ENCODE results near the gene CD101. TPM values are rescaled to one million over a fixed set of nuclear protein-coding genes. Genes with fewer than 3 reads are reported as not detected.

The CD101 gene
- total and polyA plus RNA-seq, 2 experiments from 2014 or later = 1.2 to 1.3 TPM

GRCh38 chr1:117026361-117026760 lies 24.8 kb downstream of the CD101 start:
- no peak overlapping the region for H3K4me3 ChIP-seq
- no peaks in the 10 kb centered on the region for H3K27me3 Mint-ChIP-seq (ENCODE audit: insufficient read depth, low read depth, poor library complexity)

More at GRCh38 chr1:117026361-117026760, 24.8 kb downstream of the CD101 start:
- no peak overlapping the region for H2AFZ ChIP-seq
- TF ChIP-seq STAT1 (IDR thresholded peaks at IDR 0.05; ENCODE audit: unreplicated experiment) (no peak), ZNF114 (CRISPR knock-in tag; IDR thresholded peaks at IDR 0.05) (no peak), EZH2phosphoT487 (IDR thresholded peaks at IDR 0.05; ENCODE audit: unreplicated experiment) (no peak), EZH2 (IDR thresholded peaks at IDR 0.05; ENCODE audit: low read depth, unreplicated experiment) (no peak), ETS1 (IDR thresholded peaks at IDR 0.05) (no peak), ZNF331 (CRISPR knock-in tag; IDR thresholded peaks at IDR 0.05; ENCODE audit: low read depth) (no peak), ZNF462 (CRISPR knock-in tag; IDR thresholded peaks at IDR 0.05) (no peak), POLR2AphosphoS5 (IDR thresholded peaks at IDR 0.05; ENCODE audit: low read depth) (no peak), CREB1 (CRISPR knock-in tag; IDR thresholded peaks at IDR 0.05; ENCODE audit: low read depth) (no peak), JUNB (IDR thresholded peaks at IDR 0.05; ENCODE audit: unreplicated experiment) (no peak), NANOG (IDR thresholded peaks at IDR 0.05; ENCODE audit: borderline replicate concordance) (no peak), CTCF (conservative IDR thresholded peaks at IDR 0.05; ENCODE audit: low read depth in 2 of 2) (no peak), REST (IDR thresholded peaks at IDR 0.05; ENCODE audit: unreplicated experiment) (no peak)
- H3K36me3 Mint-ChIP-seq (ENCODE audit: low read depth) = no peaks in the 10 kb centered on the region
- H3K27ac ChIP-seq (ENCODE audit: low read depth) = no peak overlapping the region
- H3K4me2 ChIP-seq = no peak overlapping the region
- no peaks in the 10 kb centered on the region for H3K4me1 Mint-ChIP-seq
- no peaks in the 10 kb centered on the region for H3K27me3 ChIP-seq (ENCODE audit: insufficient read depth)
- H3F3A ChIP-seq (replicated peaks; ENCODE audit: low read depth) = no peaks in the 10 kb centered on the region
- no peaks in the 10 kb centered on the region for H3K36me3 ChIP-seq (ENCODE audit: insufficient read depth)
- no peak overlapping the region for H3K27ac Mint-ChIP-seq
- H3K4me1 ChIP-seq (ENCODE audit: insufficient read depth) = no peaks in the 10 kb centered on the region
- DNase-seq (ENCODE audit: low spot score) = no peak
- H4K20me1 ChIP-seq (replicated peaks; ENCODE audit: insufficient read depth) = no peaks in the 10 kb centered on the region
- 0 out of 2 replicates have a peak, but pooled peaks cover 3% of the 10 kb centered on the region for H3K9me2 ChIP-seq (ENCODE audit: insufficient read depth)
- H3K9me3 Mint-ChIP-seq = no peaks in the 10 kb centered on the region
- ATAC-seq = no peak
- no peaks in the 10 kb centered on the region for H3K79me2 ChIP-seq (replicated peaks; ENCODE audit: insufficient read depth)
- no peak overlapping the region for H3K4me3 Mint-ChIP-seq

Data from GM23338 (cell line).